T-cell (primary cell): ENCODE measurements around the gene TEX48. TPM values are rescaled to one million over a fixed set of nuclear protein-coding genes. Genes with fewer than 3 reads are reported as not detected.
A peak's percentile ranks its signal among the peaks of the same experiment; 100 is the strongest.

ENCODE experiments used
- ATAC-seq, 4 experiments: fragments of 200-7000 bp in 3 of 4; fragments of 150-1000 bp in 1 of 4; cut with Tn5 transposase; replicated peaks in 1 of 4; 1 replicate in 3 of 4; 2 replicates in 1 of 4; pipeline ENCODE4 v1.10.0; 2021; ENCODE audit warnings: moderate library complexity in 3 of 4, mild to moderate bottlenecking in 2 of 4, moderate number of reproducible peaks in 1 of 4
- CTCF ChIA-PET, 2 donors: fragments of 300-600 bp; sonication (Branson Sonifier 250); formaldehyde crosslinking; loops; one replicate each; lab custom pipeline; 2022; ENCODE audit warnings: antibody characterized with exemption in 2 of 2; lab: Charles Lee
- POLR2A ChIA-PET, 2 donors: fragments of 300-600 bp; sonication (Branson Sonifier 250); formaldehyde crosslinking; loops; one replicate each; lab custom pipeline; 2022; ENCODE audit warnings: antibody characterized with exemption in 2 of 2; lab: Charles Lee
- DNase-seq, 35 experiments: peaks; one replicate each; pipeline versions ENCODE4 v3.0.0 to v3.0.0-alpha.2; 2013 to 2023
- H3K27ac ChIP-seq: one replicate; pipeline ENCODE4 v1.5.1; 2013; ENCODE audit warnings: low read length
- H3K27me3 ChIP-seq, 2 experiments: replicated peaks in 1 of 2; 1 replicate in 1 of 2; 2 replicates in 1 of 2; pipeline versions ENCODE4 v1.6.1 to v1.7.0; 2013; ENCODE audit warnings: low read length in 1 of 2, mixed read lengths in 1 of 2; ENCODE audit not compliant: control insufficient read depth in 2 of 2, insufficient read depth in 2 of 2; ENCODE audit errors: extremely low read depth in 1 of 2
- H3K36me3 ChIP-seq, 2 donors: 1 replicate in 1 of 2; 2 replicates in 1 of 2; pipeline versions ENCODE4 v1.6.1 to v1.7.0; 2013; ENCODE audit warnings: low read length in 1 of 2; ENCODE audit not compliant: control insufficient read depth in 2 of 2, insufficient read depth in 1 of 2; ENCODE audit errors: extremely low read depth in 1 of 2
- H3K4me1 ChIP-seq, 2 experiments: 1 replicate in 1 of 2; 2 replicates in 1 of 2; pipeline versions ENCODE4 v1.6.1 to v1.7.0; 2013; ENCODE audit warnings: low read length in 2 of 2, mixed read lengths in 1 of 2; ENCODE audit not compliant: insufficient read depth in 2 of 2, control insufficient read depth in 1 of 2; ENCODE audit errors: extremely low read depth in 1 of 2
- H3K4me3 ChIP-seq, 2 donors: 1 replicate in 1 of 2; 2 replicates in 1 of 2; pipeline versions ENCODE4 v1.5.1 to v1.7.0; 2013; ENCODE audit warnings: mild to moderate bottlenecking in 2 of 2, low read length in 1 of 2, moderate library complexity in 1 of 2; ENCODE audit not compliant: control insufficient read depth in 1 of 2; ENCODE audit errors: extremely low read depth in 1 of 2
- H3K9me3 ChIP-seq: 2 replicates; pipeline ENCODE4 v1.7.0; 2013
- H3K27ac Mint-ChIP-seq, 2 donors: one replicate each; pipeline ENCODE4 v1.8.0; 2020 to 2021; ENCODE audit warnings: mild to moderate bottlenecking in 2 of 2, mixed read lengths in 2 of 2
- H3K27me3 Mint-ChIP-seq, 2 donors: one replicate each; pipeline ENCODE4 v1.8.0; 2021 to 2022; ENCODE audit warnings: mixed read lengths in 2 of 2
- H3K36me3 Mint-ChIP-seq: one replicate; pipeline ENCODE4 v1.8.0; 2021; ENCODE audit warnings: mixed read lengths
- H3K4me1 Mint-ChIP-seq, 3 donors: one replicate each; pipeline ENCODE4 v1.8.0; 2020 to 2022; ENCODE audit warnings: mixed read lengths in 3 of 3, mild to moderate bottlenecking in 1 of 3
- H3K4me3 Mint-ChIP-seq, 3 donors: one replicate each; pipeline ENCODE4 v1.8.0; 2020 to 2022; ENCODE audit warnings: mild to moderate bottlenecking in 3 of 3, mixed read lengths in 3 of 3, moderate library complexity in 3 of 3
- H3K9me3 Mint-ChIP-seq, 3 donors: one replicate each; pipeline ENCODE4 v1.8.0; 2020 to 2022; ENCODE audit warnings: mixed read lengths in 3 of 3
- WGBS: methylation state at CpG from one replicate; pipeline ENCODE4 v1.1.5; 2013; ENCODE audit warnings: missing lambda C conversion rate; ENCODE audit not compliant: insufficient coverage; 5-methylcytosine and 5-hydroxymethylcytosine counted together
- total RNA-seq, 35 experiments: library from RNA in 6 of 35; stranded (reverse) in 6 of 35; fragments of 120-200 nt in 1 of 35; gene quantifications; one replicate each; pipeline versions ENCODE4 v1.2.1 to v1.2.4 and lab custom pipeline; 2013 to 2026

Gene TEX48
- total RNA-seq, 5 donors from 2014 or later (not counting 1 experiment from before 2014, with no cell fraction given), result 0.51 TPM; not detected in 4

- WGBS, result 88% methylated on average over 8 of the region's 12 CpGs
- peaks cover 7 to 11% of the 10 kb centered on the region in 2 experiments for H3K4me1 ChIP-seq
These were observed 25.7 kb downstream of the TEX48 start for GRCh38 chr9:114656301-114656700.

GRCh38 chr9:114655689-114656088, 26.3 kb downstream of the TEX48 start:
- H3K9me3 ChIP-seq, result no peaks in the 10 kb centered on the region
- no peaks in the 10 kb centered on the region for H3K36me3 ChIP-seq
- no peak overlapping the region for H3K27ac ChIP-seq
- 100% methylated on average over 5 of the region's 8 CpGs for WGBS
- H3K4me1 Mint-ChIP-seq, result peaks cover 21 to 22% (median 22%) of the 10 kb centered on the region in 3 donors
- no peaks in the 10 kb centered on the region for H3K27me3 Mint-ChIP-seq
- H3K9me3 Mint-ChIP-seq, result no peaks in the 10 kb centered on the region
- no peak overlapping the region for H3K27ac Mint-ChIP-seq
- POLR2A ChIA-PET, result interaction anchor here in 1 of 2 donors (0.6 kb wide), 1 partner anchor 28 kb away, joined by 4 read pairs; no protein-coding TSS in a partner anchor
- no peaks in the 10 kb centered on the region for H3K27me3 ChIP-seq
- H3K36me3 Mint-ChIP-seq, result peaks cover 3% of the 10 kb centered on the region
- no peak overlapping the region for H3K4me3 Mint-ChIP-seq
- DNase-seq, result no peak
- CTCF ChIA-PET, result interaction anchor here in 1 of 2 donors (1.0 kb wide), 1 partner anchor 63 kb away, joined by 6 read pairs; no protein-coding TSS in a partner anchor
- ATAC-seq, result no peak
- H3K4me1 ChIP-seq, result peaks cover 7 to 11% of the 10 kb centered on the region in 2 experiments
- H3K4me3 ChIP-seq, result no peak overlapping the region

More at GRCh38 chr9:114656301-114656700, 25.7 kb downstream of the TEX48 start:
- H3K36me3 ChIP-seq, result no peaks in the 10 kb centered on the region
- no peaks in the 10 kb centered on the region for H3K27me3 Mint-ChIP-seq
- peaks cover 21 to 22% (median 22%) of the 10 kb centered on the region in 3 donors for H3K4me1 Mint-ChIP-seq
- no peak for DNase-seq
- no peak overlapping the region for H3K4me3 Mint-ChIP-seq
- no peaks in the 10 kb centered on the region for H3K9me3 Mint-ChIP-seq
- H3K27ac ChIP-seq, result no peak overlapping the region
- ChIA-PET POLR2A (no interaction called here), CTCF (interaction anchor here in 1 of 2 donors (1.0 to 1.1 kb wide), 2 partner anchors 64 to 65 kb away, joined by 3 to 6 read pairs; no protein-coding TSS in a partner anchor)
- no peak overlapping the region for H3K27ac Mint-ChIP-seq
- no peak overlapping the region for H3K4me3 ChIP-seq
- ATAC-seq, result no peak
- H3K27me3 ChIP-seq, result no peaks in the 10 kb centered on the region
- H3K9me3 ChIP-seq, result no peaks in the 10 kb centered on the region
- H3K36me3 Mint-ChIP-seq, result no peaks in the 10 kb centered on the region

- Histone ChIP-seq H3K9me3 (no peaks in the 10 kb centered on the region), H3K4me1 (peaks cover 7 to 11% of the 10 kb centered on the region in 2 experiments), H3K27me3 (no peaks in the 10 kb centered on the region), H3K4me3 (no peak overlapping the region), H3K27ac (no peak overlapping the region), H3K36me3 (no peaks in the 10 kb centered on the region)
- Mint-ChIP-seq H3K36me3 (peaks cover 3% of the 10 kb centered on the region), H3K27ac (peak overlapping the region in 1 of 2 donors; percentile 28), H3K4me1 (peaks cover 21 to 22% (median 22%) of the 10 kb centered on the region in 3 donors), H3K4me3 (no peak overlapping the region), H3K9me3 (no peaks in the 10 kb centered on the region), H3K27me3 (no peaks in the 10 kb centered on the region)
- DNase-seq (peak; percentile 48 to 88 (median 75)), ATAC-seq (peak; percentile 81 to 93 (median 91))
- ChIA-PET POLR2A (interaction anchor here (0.6 to 1.2 kb wide), 5 partner anchors 36 to 881 kb away, joined by 3 to 4 read pairs (median 3); partner anchors contain the start of gene ATP6V1G1 (in 1 of the 2)), CTCF (interaction anchor here (0.5 to 4.4 kb wide), 51 partner anchors 8 to 1065 kb away, joined by 3 to 121 read pairs (median 4); partner anchors contain the start of gene ATP6V1G1 (in 2 of the 2))
- 50% methylated on average over 2 of the region's 6 CpGs for WGBS
These were observed 28.3 kb downstream of the TEX48 start for GRCh38 chr9:114653556-114654159.

GRCh38 chr9:114652776-114653555, 29.0 kb downstream of the TEX48 start:
- H3K27ac ChIP-seq, result no peak overlapping the region
- Mint-ChIP-seq H3K9me3 (no peaks in the 10 kb centered on the region), H3K27ac (peak overlapping the region; percentile 28), H3K4me3 (no peak overlapping the region), H3K27me3 (no peaks in the 10 kb centered on the region), H3K4me1 (peaks cover 21 to 22% (median 22%) of the 10 kb centered on the region in 3 donors), H3K36me3 (peaks cover 6% of the 10 kb centered on the region)
- H3K36me3 ChIP-seq, result no peaks in the 10 kb centered on the region
- no peak for DNase-seq
- 60% methylated on average over 1 of the region's 2 CpGs for WGBS
- H3K4me3 ChIP-seq, result no peak overlapping the region
- H3K9me3 ChIP-seq, result no peaks in the 10 kb centered on the region
- H3K27me3 ChIP-seq, result no peaks in the 10 kb centered on the region
- CTCF ChIA-PET, result interaction anchor here (0.5 to 4.4 kb wide), 55 partner anchors 8 to 1064 kb away, joined by 3 to 121 read pairs (median 4); partner anchors contain the start of genes ATP6V1G1 (in 2 of the 2) and TEX48 (in 1 of the 2)
- peaks cover 7 to 11% of the 10 kb centered on the region in 2 experiments for H3K4me1 ChIP-seq
- ATAC-seq, result peak in 2 of 4 experiments; percentile 28 to 35
- POLR2A ChIA-PET, result interaction anchor here (0.6 to 1.2 kb wide), 4 partner anchors 58 to 882 kb away, joined by 3 to 4 read pairs (median 4); partner anchors contain the start of gene ATP6V1G1 (in 1 of the 2)

GRCh38 chr9:114643896-114644295, 38.1 kb downstream of the TEX48 start:
- H3K4me1 ChIP-seq, result no peaks in the 10 kb centered on the region
- H3K27me3 Mint-ChIP-seq, result no peaks in the 10 kb centered on the region
- ATAC-seq, result no peak
- H3K9me3 Mint-ChIP-seq, result peaks cover 0 to 4% (median 4%) of the 10 kb centered on the region in 3 donors
- H3K36me3 Mint-ChIP-seq, result peaks cover 62% of the 10 kb centered on the region
- DNase-seq, result no peak
- H3K27ac Mint-ChIP-seq, result peak overlapping the region in 1 of 2 donors; percentile 4
- H3K27ac ChIP-seq, result no peak overlapping the region
- H3K4me1 Mint-ChIP-seq, result no peaks in the 10 kb centered on the region
- POLR2A ChIA-PET, result no interaction called here
- H3K36me3 ChIP-seq, result peaks cover 12 to 43% of the 10 kb centered on the region in 2 donors
- WGBS, result 93% methylated on average over 4 of the region's 5 CpGs
- H3K9me3 ChIP-seq, result no peaks in the 10 kb centered on the region
- CTCF ChIA-PET, result no interaction called here
- H3K27me3 ChIP-seq, result no peaks in the 10 kb centered on the region
- no peak overlapping the region for H3K4me3 ChIP-seq
- no peak overlapping the region for H3K4me3 Mint-ChIP-seq

- DNase-seq (no peak), ATAC-seq (no peak)
- ChIA-PET CTCF (interaction anchor here in 1 of 2 donors (2.0 kb wide), 1 partner anchor 10 kb away, joined by 5 read pairs; no protein-coding TSS in a partner anchor), POLR2A (no interaction called here)
- no peaks in the 10 kb centered on the region for H3K4me1 Mint-ChIP-seq
- H3K27ac Mint-ChIP-seq, result no peak overlapping the region
- Histone ChIP-seq H3K27me3 (no peaks in the 10 kb centered on the region), H3K4me3 (no peak overlapping the region), H3K27ac (no peak overlapping the region), H3K36me3 (peaks cover 12 to 43% of the 10 kb centered on the region in 2 donors), H3K9me3 (no peaks in the 10 kb centered on the region), H3K4me1 (no peaks in the 10 kb centered on the region)
- no peak overlapping the region for H3K4me3 Mint-ChIP-seq
- peaks cover 0 to 4% (median 4%) of the 10 kb centered on the region in 3 donors for H3K9me3 Mint-ChIP-seq
- H3K36me3 Mint-ChIP-seq, result peaks cover 65% of the 10 kb centered on the region
- WGBS, result 95% methylated on average over 7 of the region's 8 CpGs
- H3K27me3 Mint-ChIP-seq, result no peaks in the 10 kb centered on the region
These were observed 39.0 kb downstream of the TEX48 start for GRCh38 chr9:114643001-114643400.
